NCI-H82 treated with DMSO at 0.1 percent for 48 hours (cell line): Measurements from ENCODE around the gene MRPL45.
"Not testable (repeated sequence)": the region's sequence is repeated elsewhere in the genome, so short reads cannot be mapped to it uniquely, and the experiment has no call there.

Experiments
- DNase-seq: peaks from one replicate; lab custom pipeline; 2025; ENCODE audit not compliant: unreplicated experiment; lab: John Stamatoyannopoulos, UW

MRPL45 gene

GRCh38 chr17:38296834-38297517 lies at the start of gene MRPL45:
TSS of gene MRPL45 (plus strand) at chr17:38297168. CDS start at chr17:38297184, 16 bp downstream.
- peak; percentile 91 for DNase-seq

DNA sequence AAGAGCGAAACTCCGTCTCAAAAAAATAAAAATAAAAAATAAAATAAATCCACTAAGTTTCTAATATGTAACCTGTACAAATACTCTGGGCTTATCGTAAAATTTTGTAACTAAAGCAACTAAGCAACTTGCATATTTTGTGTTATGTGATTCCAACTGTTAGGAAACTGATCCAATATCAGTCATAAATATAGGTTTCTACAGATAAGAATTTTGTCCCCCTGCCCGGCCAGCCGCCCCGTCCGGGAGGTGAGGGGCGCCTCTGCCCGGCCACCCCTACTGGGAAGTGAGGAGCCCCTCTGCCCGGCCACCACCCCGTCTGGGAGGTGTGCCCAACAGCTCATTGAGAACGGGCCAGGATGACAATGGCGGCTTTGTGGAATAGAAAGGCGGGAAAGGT lies 43.8 kb upstream of the MRPL45 start:
- DNase-seq, result not testable (repeated sequence)

DNA sequence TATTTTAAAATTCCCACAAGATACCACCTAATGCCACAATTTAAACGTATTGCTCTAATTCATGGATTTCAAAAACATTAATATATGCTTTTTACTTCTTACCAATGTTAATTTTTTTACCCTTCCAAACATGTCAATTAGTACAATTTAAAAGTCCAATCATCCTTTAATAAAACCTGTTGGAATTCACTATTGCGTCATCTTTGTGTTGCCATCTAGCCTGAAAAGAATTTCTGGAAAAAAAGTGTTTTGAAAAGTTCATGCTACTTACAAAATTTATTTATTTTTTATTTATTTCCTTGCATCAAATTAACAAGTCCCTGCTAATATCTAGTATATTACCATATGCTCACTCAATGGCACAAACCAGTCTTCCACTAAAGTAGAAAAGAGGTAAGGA lies 42.6 kb upstream of the MRPL45 start:
- DNase-seq, result not testable (repeated sequence)

DNA sequence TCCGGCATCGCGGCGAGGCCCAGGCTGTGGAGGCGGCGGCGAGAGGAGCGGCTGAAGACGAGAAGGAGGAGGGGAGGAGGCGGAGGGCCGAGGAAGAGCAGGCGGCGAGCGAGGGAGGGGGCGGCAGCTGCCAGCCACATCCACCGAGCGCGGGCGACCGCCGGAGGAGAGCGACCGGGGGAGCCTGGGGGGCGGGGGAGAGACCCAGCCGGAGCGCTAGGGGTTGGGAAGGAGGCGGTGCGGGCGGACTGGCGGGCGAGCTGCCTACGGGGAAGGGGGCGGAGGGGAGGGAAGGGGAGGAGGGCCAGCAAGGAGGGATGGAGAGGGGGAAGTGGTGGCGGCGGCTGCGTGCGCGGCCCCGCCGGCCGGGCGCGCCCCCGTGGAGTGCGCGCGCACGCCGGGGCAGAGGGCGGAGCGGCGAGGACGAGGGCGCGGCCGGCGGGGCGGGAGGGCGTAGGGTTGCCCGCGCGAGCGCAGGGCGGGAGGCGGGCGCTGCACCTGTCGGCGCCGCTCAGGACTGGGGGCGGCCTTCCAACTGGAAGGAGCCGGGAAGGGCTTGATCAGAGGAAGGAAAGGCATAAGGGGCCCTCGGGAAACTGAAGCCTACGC lies 39.9 kb upstream of the MRPL45 start:
- peak; percentile 68 for DNase-seq

DNA sequence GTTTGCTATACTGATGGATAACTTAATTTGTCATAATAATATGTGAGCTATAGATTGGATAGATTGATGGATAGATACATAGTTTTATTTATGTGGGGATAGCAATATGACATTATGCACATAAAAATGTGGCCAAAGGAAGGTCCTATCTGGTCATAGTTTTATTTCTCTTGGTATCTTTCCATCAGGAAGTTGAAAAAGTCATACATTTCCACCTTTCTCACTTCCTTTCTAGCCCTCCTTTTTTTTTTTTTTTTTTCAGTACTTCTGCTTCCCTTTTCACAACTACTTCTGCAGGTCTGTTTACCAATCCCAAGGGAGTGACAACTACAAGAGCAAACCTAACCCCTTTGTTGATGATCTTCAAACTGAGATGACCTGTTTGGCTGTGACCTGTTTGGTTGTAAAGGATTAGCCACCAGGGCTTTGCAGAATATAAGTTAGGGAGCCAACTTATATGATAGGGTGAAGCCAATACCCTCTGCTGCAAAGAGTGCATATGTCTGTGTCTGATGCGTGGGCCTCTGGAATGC lies 30.9 kb upstream of the MRPL45 start:
- not testable (repeated sequence) for DNase-seq

GRCh38 chr17:38266571-38266970 lies 30.4 kb upstream of the MRPL45 start:
- not testable (repeated sequence) for DNase-seq

GRCh38 chr17:38268138-38268537 lies 28.8 kb upstream of the MRPL45 start:
- not testable (repeated sequence) for DNase-seq

DNA sequence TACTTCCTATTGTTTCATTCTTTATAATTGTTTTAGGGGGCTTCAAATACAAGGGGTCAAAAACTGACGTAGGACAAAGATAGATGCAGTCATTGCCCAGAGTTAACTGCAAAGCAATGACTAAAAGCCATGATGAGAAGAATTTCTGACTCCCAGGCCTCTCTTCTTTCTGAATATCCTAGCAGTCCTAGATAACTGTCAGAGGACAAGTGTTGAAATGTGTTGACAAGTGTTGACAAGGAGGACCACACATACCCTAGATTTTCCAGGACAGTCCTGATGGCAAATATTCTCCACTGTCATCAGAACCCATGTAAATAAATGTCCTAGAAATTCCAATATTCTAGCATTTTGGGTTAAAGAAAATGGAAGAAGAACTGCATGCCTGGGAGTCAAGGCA lies 27.9 kb upstream of the MRPL45 start:
- not testable (repeated sequence) for DNase-seq

- DNase-seq, result not testable (repeated sequence)
Measured at GRCh38 chr17:38269552-38269951, 27.4 kb upstream of the MRPL45 start.

GRCh38 chr17:38285994-38286393 lies 11.0 kb upstream of the MRPL45 start:
- not testable (repeated sequence) for DNase-seq

DNA sequence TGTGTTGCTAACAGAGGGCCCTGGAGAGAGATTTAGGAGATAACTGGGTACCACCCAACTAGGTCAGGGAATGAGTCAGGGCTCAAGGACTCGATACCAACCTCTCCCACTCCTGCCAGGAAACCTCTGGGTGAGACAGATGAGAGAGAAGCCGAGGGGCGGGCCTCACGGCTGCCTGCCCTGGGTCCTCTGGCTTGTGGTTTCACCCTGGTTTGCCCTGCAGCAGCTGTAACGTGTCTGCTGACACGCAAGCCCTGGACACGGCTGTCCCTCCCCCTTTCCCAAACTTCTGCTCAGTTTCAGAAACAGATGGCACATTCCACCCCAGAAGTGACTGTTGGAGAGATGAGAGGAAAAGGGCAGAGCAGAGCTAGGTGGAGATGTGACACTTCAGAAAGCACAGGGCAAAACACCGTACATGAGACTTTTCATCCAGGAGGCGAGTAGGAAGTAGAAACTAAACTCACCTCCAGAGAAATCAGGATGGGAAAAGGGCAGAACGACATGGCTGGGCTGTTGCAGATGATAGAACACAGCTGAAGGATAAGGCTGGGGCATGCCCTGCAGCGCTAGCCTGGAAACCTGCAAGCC lies 10.4 kb upstream of the MRPL45 start:
- peak; percentile 58 for DNase-seq

DNA sequence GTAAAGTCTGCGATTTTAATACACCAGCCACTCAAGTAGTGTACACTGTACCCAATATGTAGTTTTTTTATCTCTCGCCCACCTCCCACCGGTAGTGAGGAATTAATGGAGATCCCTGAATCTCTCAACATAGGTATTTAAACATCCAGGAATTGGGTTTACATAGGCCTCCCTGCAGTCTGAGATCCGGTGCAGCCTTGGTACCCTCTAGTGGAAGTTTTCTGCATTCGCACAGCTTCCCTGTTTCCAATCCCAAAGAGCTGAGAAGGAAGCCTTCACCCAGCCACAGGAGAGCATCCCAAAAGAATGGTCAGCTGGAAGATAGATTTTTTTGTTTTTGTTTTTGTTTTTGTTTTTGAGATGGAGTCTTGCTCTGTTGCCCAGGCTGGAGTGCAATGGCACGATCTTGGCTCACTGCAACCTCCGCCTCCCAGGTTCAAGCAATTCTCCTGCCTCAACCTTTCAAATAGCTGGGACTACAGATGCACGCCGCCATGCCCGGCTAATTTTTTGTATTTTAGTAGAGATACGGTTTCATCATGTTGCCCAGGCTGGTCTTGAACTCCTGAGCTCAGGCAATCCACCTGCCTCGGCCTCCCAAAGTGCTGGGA lies 8.6 kb upstream of the MRPL45 start:
- DNase-seq, result peak; percentile 22

DNA sequence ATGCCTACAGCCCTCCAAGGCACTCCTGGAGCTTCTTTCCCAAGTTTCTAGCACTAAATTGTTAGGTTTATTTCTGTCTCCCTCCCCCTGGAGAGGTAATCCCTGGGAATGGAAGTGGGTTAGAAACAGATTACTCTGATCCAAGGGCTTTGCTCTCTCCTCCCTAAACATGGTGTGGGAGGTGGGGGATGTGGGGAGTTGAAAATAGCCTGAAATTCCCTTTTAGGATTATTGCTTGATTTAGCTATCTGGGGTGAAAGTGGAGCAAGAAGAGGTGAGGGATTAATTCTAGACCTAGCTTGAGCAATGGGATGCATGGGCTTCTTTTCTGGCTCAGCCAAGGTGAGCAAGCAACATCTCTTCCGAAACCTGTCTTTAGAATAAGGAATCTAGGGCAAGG lies 7.2 kb upstream of the MRPL45 start:
- not testable (repeated sequence) for DNase-seq

DNA sequence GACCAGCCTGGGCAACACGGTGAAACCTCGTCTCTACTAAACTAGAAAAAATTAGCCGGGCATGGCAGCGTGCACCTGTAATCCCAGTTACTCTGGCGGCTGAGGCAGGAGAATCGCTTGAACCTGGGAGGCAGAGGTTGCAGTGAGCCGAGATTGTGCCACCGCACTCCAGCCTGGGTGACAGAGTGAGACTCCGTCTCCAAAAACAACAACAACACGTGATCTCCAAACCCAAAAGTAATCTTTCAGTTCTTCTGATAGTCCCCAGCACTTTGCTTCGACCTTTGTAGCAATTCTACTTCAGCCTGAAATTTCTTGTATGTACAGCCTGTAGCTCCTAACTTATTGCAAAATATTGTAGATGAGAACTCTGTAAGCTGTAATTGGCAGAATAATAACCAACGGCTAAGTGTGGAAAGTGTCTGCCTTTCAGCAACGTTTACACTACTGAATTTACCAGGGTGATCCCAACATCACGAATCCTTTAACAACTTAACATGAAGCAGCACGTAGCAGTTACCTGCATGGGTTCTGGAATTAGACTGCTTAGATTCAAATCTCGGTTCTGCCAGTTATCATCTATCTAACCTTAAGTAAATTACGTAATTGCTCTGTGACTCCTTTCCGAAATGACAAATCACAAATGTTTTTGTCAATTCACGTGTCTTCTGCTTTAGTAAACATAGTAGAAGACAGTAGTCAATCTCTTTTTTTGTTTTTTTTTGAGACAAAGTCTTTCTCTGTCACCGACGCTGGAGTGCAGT lies 1.2 kb upstream of the MRPL45 start:
- not testable (repeated sequence) for DNase-seq

DNA sequence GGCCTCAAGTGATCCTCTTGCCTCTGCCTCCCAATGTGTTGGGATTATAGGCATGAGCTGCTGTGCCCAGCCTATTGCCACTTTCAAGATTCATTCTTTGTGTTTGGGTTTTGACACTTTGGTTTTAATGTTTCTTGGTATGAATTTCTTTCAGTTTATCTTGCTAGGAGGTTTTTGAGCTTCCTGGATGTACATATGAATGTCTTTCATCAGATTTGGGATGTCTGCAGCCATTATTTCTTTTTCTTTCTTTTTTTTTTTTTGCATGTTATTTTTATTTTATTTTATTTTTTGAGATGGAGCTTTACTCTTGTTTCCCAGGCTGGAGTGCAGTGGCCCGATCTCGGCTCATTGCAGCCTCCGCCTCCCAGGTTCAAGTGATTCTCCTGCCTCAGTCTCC lies 18.5 kb downstream of the MRPL45 start:
- DNase-seq, result no peak

GRCh38 chr17:38317081-38317480 lies 20.1 kb downstream of the MRPL45 start:
- no peak for DNase-seq

DNA sequence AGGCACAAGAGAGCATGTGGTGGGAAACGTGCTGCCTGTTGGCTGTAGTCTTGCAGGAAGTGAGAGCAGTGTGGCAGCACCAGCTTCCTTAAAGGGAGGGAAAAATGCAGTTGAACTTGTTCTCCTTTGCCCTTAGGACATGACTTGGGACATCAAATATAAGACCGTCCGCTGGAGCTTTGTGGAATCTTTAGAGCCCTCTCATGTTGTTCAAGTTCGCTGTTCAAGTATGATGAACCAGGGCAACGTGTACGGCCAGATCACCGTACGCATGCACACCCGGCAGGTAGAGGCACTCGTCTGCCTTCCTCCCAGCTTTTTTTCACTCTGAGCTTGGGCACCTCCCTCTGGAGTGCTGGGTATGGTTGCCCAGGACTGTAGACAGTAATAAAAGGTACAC lies 23.5 kb downstream of the MRPL45 start:
- no peak for DNase-seq

DNA sequence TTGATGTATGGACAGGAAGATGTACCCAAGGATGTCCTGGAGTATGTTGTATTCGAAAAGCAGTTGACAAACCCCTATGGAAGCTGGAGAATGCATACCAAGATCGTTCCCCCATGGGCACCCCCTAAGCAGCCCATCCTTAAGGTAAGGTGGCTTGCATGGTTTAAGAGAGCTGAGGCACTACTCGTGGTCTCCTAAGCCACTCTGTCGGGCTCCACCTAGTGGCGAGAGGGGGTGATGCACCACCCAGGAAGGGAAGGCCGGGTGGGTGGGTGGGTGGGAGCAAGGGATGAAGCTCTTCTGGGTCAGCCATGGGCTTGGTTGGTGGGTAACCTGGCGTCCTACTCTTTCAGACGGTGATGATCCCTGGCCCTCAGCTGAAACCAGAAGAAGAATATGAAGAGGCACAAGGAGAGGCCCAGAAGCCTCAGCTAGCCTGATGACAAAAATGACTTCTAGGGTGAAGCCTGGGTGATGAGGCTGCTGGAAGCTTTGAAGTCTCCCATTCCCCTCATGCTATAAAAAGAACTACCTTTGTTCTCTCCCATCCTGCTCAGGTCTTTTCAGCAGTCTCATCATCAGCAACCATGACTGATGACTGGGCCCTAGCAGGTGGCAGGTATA lies 25.3 kb downstream of the MRPL45 start:
- DNase-seq, result peak; percentile 47

DNA sequence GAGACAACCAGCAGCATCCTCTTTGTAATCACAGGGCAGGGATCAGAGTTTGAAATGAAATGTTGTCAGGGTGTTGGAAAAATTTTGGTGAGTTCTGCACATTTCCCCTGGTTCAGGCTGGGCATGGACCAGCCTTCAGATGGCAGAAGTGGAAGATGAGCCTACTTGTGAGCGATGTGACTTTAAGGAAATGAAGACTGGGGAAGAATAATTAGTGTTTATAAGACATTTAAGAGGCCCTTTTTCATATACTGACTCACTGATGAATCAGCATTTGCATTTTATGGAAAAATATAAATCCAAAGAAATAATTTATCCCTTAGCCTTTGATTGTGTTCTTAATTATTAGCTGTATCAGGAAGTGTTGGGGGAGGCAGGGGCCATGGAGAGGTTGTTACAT lies 25.9 kb downstream of the MRPL45 start:
- no peak for DNase-seq

GRCh38 chr17:38324141-38324697 lies 27.3 kb downstream of the MRPL45 start:
- DNase-seq, result no peak
